ENCODE data around the gene EXOC4. TPM values are rescaled to one million over a fixed set of nuclear protein-coding genes. Genes with fewer than 3 reads are reported as not detected.

EXOC4 gene
- total RNA-seq, 4 donors from 2014 or later = 36.6 to 64.0 (median 57.4) TPM

DNA sequence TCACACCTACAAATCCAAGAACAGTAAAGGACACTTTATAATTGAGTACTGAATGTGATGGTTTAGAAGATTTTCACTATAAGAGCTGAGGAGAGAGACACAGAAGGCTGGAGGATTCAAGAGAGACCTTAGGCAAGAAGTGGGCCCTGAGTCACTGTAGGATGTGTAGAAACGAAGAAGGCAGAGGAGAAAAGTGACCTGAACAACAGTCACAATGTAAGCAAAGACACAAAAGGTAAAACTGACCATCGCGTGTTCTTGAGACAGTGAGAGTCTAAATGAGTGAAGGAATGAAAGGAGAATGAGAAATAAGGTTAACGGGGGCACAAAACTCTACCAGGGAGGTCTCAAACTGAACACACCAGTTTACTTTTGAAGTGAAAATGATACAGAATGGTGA lies 576.0 kb downstream of the EXOC4 start:
- Histone ChIP-seq H3K9me3 (peaks cover 0 to 8% (median 0%) of the 10 kb centered on the region in 4 donors), H3K27me3 (no peaks in the 10 kb centered on the region), H3K4me3 (no peak overlapping the region), H3K4me1 (peaks cover 0 to 3% (median 0%) of the 10 kb centered on the region in 4 donors), H3K36me3 (no peaks in the 10 kb centered on the region), H3K27ac (replicated peaks in 1 of 4) (no peak overlapping the region)
- no peak for DNase-seq (ENCODE audit: extremely low spot score)
- 96% methylated on average over 4 of the region's 4 CpGs for WGBS
- intact Hi-C loops (cut with DNase I) = no loop called here
- TF ChIP-seq CTCF (IDR thresholded peaks at IDR 0.05) (no peak), POLR2AphosphoS5 (IDR thresholded peaks at IDR 0.05) (no peak), POLR2A (IDR thresholded peaks at IDR 0.05; ENCODE audit: low read depth) (no peak), EP300 (IDR thresholded peaks at IDR 0.05) (no peak)

- 82% methylated on average over 4 of the region's 4 CpGs for WGBS
Measured at GRCh38 chr7:133829336-133829897, 576.5 kb downstream of the EXOC4 start.

GRCh38 chr7:133830081-133830480 lies 577.2 kb downstream of the EXOC4 start:
- no peaks in the 10 kb centered on the region for H3K36me3 ChIP-seq
- no peak for DNase-seq (ENCODE audit: extremely low spot score)
- no peak overlapping the region for H3K4me3 ChIP-seq
- no peak overlapping the region for H3K27ac ChIP-seq (replicated peaks in 1 of 4)
- WGBS = 98% methylated on average over 6 of the region's 6 CpGs
- H3K27me3 ChIP-seq = no peaks in the 10 kb centered on the region
- H3K4me1 ChIP-seq = peaks cover 0 to 3% (median 0%) of the 10 kb centered on the region in 4 donors
- peaks cover 0 to 8% (median 0%) of the 10 kb centered on the region in 4 donors for H3K9me3 ChIP-seq
- TF ChIP-seq EP300 (IDR thresholded peaks at IDR 0.05) (no peak), CTCF (IDR thresholded peaks at IDR 0.05) (no peak), POLR2A (IDR thresholded peaks at IDR 0.05; ENCODE audit: low read depth) (no peak), POLR2AphosphoS5 (IDR thresholded peaks at IDR 0.05) (no peak)
- intact Hi-C loops (cut with DNase I) = no loop called here

More at GRCh38 chr7:133829336-133829897, 576.5 kb downstream of the EXOC4 start:
- intact Hi-C loops (cut with DNase I) = no loop called here
- DNase-seq (ENCODE audit: extremely low spot score) = no peak
- Histone ChIP-seq H3K9me3 (peaks cover 0 to 8% (median 0%) of the 10 kb centered on the region in 4 donors), H3K4me3 (no peak overlapping the region), H3K27me3 (no peaks in the 10 kb centered on the region), H3K4me1 (peaks cover 0 to 3% (median 0%) of the 10 kb centered on the region in 4 donors), H3K36me3 (no peaks in the 10 kb centered on the region), H3K27ac (replicated peaks in 1 of 4) (no peak overlapping the region)
- TF ChIP-seq CTCF (IDR thresholded peaks at IDR 0.05) (no peak), POLR2AphosphoS5 (IDR thresholded peaks at IDR 0.05) (no peak), POLR2A (IDR thresholded peaks at IDR 0.05; ENCODE audit: low read depth) (no peak), EP300 (IDR thresholded peaks at IDR 0.05) (no peak)

DNA sequence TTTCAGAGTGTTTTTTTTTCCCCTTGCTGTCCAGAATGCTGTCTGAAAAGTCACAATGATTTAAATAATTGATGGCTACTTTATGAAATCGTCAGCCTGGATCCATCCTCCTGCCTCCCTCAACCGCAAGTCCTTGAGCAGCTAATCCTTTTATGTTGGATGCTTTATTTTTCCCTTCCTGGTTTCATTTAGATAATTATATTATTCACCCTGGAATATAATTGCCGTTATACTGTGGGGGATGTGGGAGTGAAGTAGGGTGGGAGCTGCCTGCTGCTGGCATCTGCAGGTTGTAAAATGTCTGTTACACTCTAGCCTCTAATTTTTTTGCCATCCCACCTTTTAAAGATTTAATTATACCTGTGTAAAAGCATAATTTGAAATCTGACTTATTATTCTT lies 583.8 kb downstream of the EXOC4 start:
- no peak overlapping the region for H3K27ac ChIP-seq (replicated peaks in 1 of 4)
- H3K4me3 ChIP-seq = no peak overlapping the region
- DNase-seq (ENCODE audit: extremely low spot score) = no peak
- H3K36me3 ChIP-seq = no peaks in the 10 kb centered on the region
- TF ChIP-seq POLR2AphosphoS5 (IDR thresholded peaks at IDR 0.05) (no peak), EP300 (IDR thresholded peaks at IDR 0.05) (no peak), CTCF (IDR thresholded peaks at IDR 0.05) (no peak), POLR2A (IDR thresholded peaks at IDR 0.05; ENCODE audit: low read depth) (no peak)
- peaks cover 0 to 4% (median 0%) of the 10 kb centered on the region in 4 donors for H3K9me3 ChIP-seq
- intact Hi-C loops (cut with DNase I) = no loop called here
- H3K4me1 ChIP-seq = peaks cover 0 to 30% (median 16%) of the 10 kb centered on the region in 4 donors
- H3K27me3 ChIP-seq = no peaks in the 10 kb centered on the region
- 48% methylated on average over 3 of the region's 3 CpGs for WGBS

DNA sequence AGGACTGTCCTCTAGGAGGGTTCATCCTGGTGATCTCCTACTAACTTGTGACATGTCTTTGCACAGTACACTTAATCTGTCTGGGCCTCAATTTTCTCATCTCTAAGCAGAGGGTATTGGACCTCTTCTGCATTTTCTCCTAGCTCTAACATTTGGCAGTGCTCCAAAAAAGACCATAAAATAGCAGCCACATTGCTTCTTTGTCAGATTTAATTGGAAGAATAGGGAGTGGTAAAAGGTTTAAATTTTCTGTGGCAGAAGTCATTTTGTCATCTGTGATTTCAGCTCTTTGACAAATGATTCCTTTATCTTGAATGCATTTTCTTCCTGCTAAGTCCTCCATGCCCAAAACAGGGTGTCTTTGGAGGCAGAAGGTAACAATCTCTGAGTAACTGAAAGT lies 584.3 kb downstream of the EXOC4 start:
- no peak overlapping the region for H3K27ac ChIP-seq (replicated peaks in 1 of 4)
- TF ChIP-seq POLR2AphosphoS5 (IDR thresholded peaks at IDR 0.05) (no peak), CTCF (IDR thresholded peaks at IDR 0.05) (no peak), POLR2A (IDR thresholded peaks at IDR 0.05; ENCODE audit: low read depth) (no peak), EP300 (IDR thresholded peaks at IDR 0.05) (no peak)
- no peaks in the 10 kb centered on the region for H3K36me3 ChIP-seq
- no peaks in the 10 kb centered on the region for H3K27me3 ChIP-seq
- DNase-seq (ENCODE audit: extremely low spot score) = no peak
- no peaks in the 10 kb centered on the region for H3K9me3 ChIP-seq
- peaks cover 0 to 30% (median 16%) of the 10 kb centered on the region in 4 donors for H3K4me1 ChIP-seq
- intact Hi-C loops (cut with DNase I) = no loop called here
- no peak overlapping the region for H3K4me3 ChIP-seq
